Endothelial cell of umbilical vein (primary cell): ENCODE data around the gene C1orf226. TPM values are rescaled to one million over a fixed set of nuclear protein-coding genes. Genes with fewer than 3 reads are reported as not detected.

Experiments
- BruUV-seq: library from RNA; stranded (reverse); fragments of 400-500 nt; replicated peaks from 2 replicates; lab custom pipeline; 2021; lab: Mats Ljungman, UMichigan
- CTCF ChIA-PET: fragments of 300-600, 350-600 bp; sonication (Branson Sonifier 250); formaldehyde crosslinking; loops from one replicate; lab custom pipeline; 2021; ENCODE audit warnings: antibody characterized with exemption, inconsistent platforms; lab: Charles Lee
- POLR2A ChIA-PET: fragments of 300-600, 350-600 bp; sonication (Branson Sonifier 250); formaldehyde crosslinking; loops from one replicate; lab custom pipeline; 2021; ENCODE audit warnings: antibody characterized with exemption, inconsistent platforms; lab: Charles Lee
- DNase-seq: peaks from one replicate; pipeline ENCODE4 v3.0.0-alpha.2; 2011; ENCODE audit warnings: low read depth, low spot score
- FAIRE-seq: peaks from 2 replicates; lab custom pipeline; 2011; peaks lifted over from hg19 to GRCh38; lab: Jason Lieb, UNC
- H2AFZ ChIP-seq: 2 replicates; pipeline ENCODE4 v1.6.0; 2012; ENCODE audit warnings: low read depth, low read length, control low read depth, inconsistent platforms
- H3K27ac ChIP-seq: 2 replicates; pipeline ENCODE4 v1.5.1; 2011; ENCODE audit warnings: low read depth, mild to moderate bottlenecking, control low read depth, low read length, moderate library complexity; ENCODE audit not compliant: insufficient read depth
- H3K27me3 ChIP-seq, 2 experiments: 2 replicates each; pipeline versions ENCODE4 v1.6.0 to v1.6.1; 2011; ENCODE audit warnings: low read length in 2 of 2, mixed read lengths in 1 of 2; ENCODE audit not compliant: control insufficient read depth in 2 of 2, insufficient read depth in 2 of 2
- H3K36me3 ChIP-seq, 2 experiments: 2 replicates in 1 of 2; 3 replicates in 1 of 2; pipeline ENCODE4 v1.5.1; 2011; ENCODE audit warnings: low read length in 2 of 2, mild to moderate bottlenecking in 1 of 2, moderate library complexity in 1 of 2; ENCODE audit not compliant: control insufficient read depth in 2 of 2, insufficient read depth in 2 of 2; ENCODE audit errors: extremely low read depth in 1 of 2
- H3K4me1 ChIP-seq: 3 replicates; pipeline ENCODE4 v1.5.1; 2011; ENCODE audit warnings: mild to moderate bottlenecking, low read length; ENCODE audit not compliant: control insufficient read depth, insufficient read depth; ENCODE audit errors: extremely low read depth
- H3K4me2 ChIP-seq: 2 replicates; pipeline ENCODE4 v1.6.1; 2011; ENCODE audit warnings: low read length, control low read depth, mixed read lengths; ENCODE audit not compliant: insufficient read depth
- H3K4me3 ChIP-seq, 3 experiments: fragments of 200-600 bp in 1 of 3; sonication (generic), shearing (Covaris generic) in 1 of 3; replicated peaks in 1 of 3; 2 replicates each; pipeline ENCODE4 v1.5.1; 2011 to 2016; ENCODE audit warnings: control low read depth in 3 of 3, low read length in 3 of 3, mild to moderate bottlenecking in 2 of 3, inconsistent platforms in 1 of 3, low read depth in 1 of 3, moderate library complexity in 1 of 3; ENCODE audit not compliant: insufficient read depth in 1 of 3
- H3K79me2 ChIP-seq: 2 replicates; pipeline ENCODE4 v1.6.0; 2012; ENCODE audit warnings: low read length, inconsistent platforms; ENCODE audit not compliant: control insufficient read depth, insufficient read depth
- H3K9ac ChIP-seq: replicated peaks from 2 replicates; pipeline ENCODE3; 2011; ENCODE audit warnings: low read length, control low read depth; ENCODE audit not compliant: insufficient read depth; ENCODE audit errors: extremely low read depth
- H3K9me1 ChIP-seq: replicated peaks from 3 replicates; pipeline ENCODE4 v1.6.0; 2011; ENCODE audit warnings: mild to moderate bottlenecking, low read length; ENCODE audit not compliant: control insufficient read depth, insufficient read depth; ENCODE audit errors: extremely low read depth
- H3K9me3 ChIP-seq: replicated peaks from 2 replicates; pipeline ENCODE4 v1.5.1; 2012; ENCODE audit warnings: low read length, inconsistent platforms; ENCODE audit not compliant: control insufficient read depth, insufficient read depth
- H4K20me1 ChIP-seq: replicated peaks from 2 replicates; pipeline ENCODE3; 2011; ENCODE audit warnings: mild to moderate bottlenecking, low read length; ENCODE audit not compliant: control insufficient read depth, insufficient read depth; ENCODE audit errors: extremely low read depth
- EZH2 ChIP-seq: IDR thresholded peaks from 2 replicates; pipeline ENCODE4 v1.6.1; 2012; ENCODE audit warnings: borderline replicate concordance, low read depth, mild to moderate bottlenecking, moderate library complexity, low read length, inconsistent platforms; ENCODE audit not compliant: severe bottlenecking
- FOS ChIP-seq: IDR thresholded peaks from 2 replicates; pipeline ENCODE4 v1.6.1; 2011; ENCODE audit warnings: mild to moderate bottlenecking, low read length, moderate library complexity, borderline replicate concordance; ENCODE audit not compliant: insufficient read depth
- GATA2 ChIP-seq: IDR thresholded peaks from 2 replicates; pipeline ENCODE4 v1.7.0; 2011; ENCODE audit warnings: low read depth, mild to moderate bottlenecking, moderate library complexity, mixed read lengths, low read length; ENCODE audit not compliant: insufficient read length, insufficient read depth
- JUN ChIP-seq: IDR thresholded peaks from 2 replicates; pipeline ENCODE4 v1.6.1; 2011; ENCODE audit warnings: borderline replicate concordance, low read depth; ENCODE audit not compliant: insufficient read length, insufficient read depth
- MYC ChIP-seq: IDR thresholded peaks from one replicate; pipeline ENCODE4 v1.6.1; 2011; ENCODE audit warnings: mild to moderate bottlenecking, low read depth, low read length
- POLR2A ChIP-seq: IDR thresholded peaks from 2 replicates; pipeline ENCODE4 v1.6.1; 2012; ENCODE audit warnings: low read depth, mild to moderate bottlenecking, control low read depth, low read length
- POLR2AphosphoS5 ChIP-seq: IDR thresholded peaks from 2 replicates; pipeline ENCODE4 v1.6.1; 2012; ENCODE audit warnings: low read depth, mild to moderate bottlenecking, control low read depth, low read length, moderate library complexity; ENCODE audit not compliant: insufficient read depth
- dilution Hi-C: fragments of 300-500 bp; cut with MboI; formaldehyde crosslinking; loops from one replicate; pipeline ENCODE4 v1.15.0; 2019; ENCODE audit warnings: low sequenced_read_pairs; ENCODE audit not compliant: extremely low pct_ligation_motif_present
- intact Hi-C: fragments of 100-400 bp; cut with micrococcal nuclease; formaldehyde crosslinking; loops from one replicate; pipeline ENCODE4 v1.10.0; 2022
- polyA plus RNA-seq, 4 experiments: library from polyadenylated mRNA; depleted of rRNA in 3 of 4; stranded (reverse) in 3 of 4; unstranded in 1 of 4; fragments of >200 nt; gene quantifications; 2 replicates each; pipeline versions ENCODE4 v1.2.1 to v1.2.3, GENCODE V29; 2011 to 2012; ENCODE audit warnings: missing spikeins in 1 of 4
- total RNA-seq: library from RNA; stranded (reverse); gene quantifications from 2 replicates; pipeline ENCODE4 v1.2.3, GENCODE V29; 2021
- TF ChIP-seq, protein P1 (sequence below), 2 donors: IDR thresholded peaks; 1 replicate in 1 of 2; 2 replicates in 1 of 2; pipeline ENCODE4 v1.5.1; 2011; ENCODE audit warnings: low read length in 2 of 2, mild to moderate bottlenecking in 2 of 2, moderate library complexity in 2 of 2, control low read depth in 1 of 2, inconsistent platforms in 1 of 2, low read depth in 1 of 2; ENCODE audit not compliant: insufficient read depth in 1 of 2; ENCODE audit errors: extremely low read depth in 1 of 2
- TF ChIP-seq, protein P2 (sequence below): IDR thresholded peaks from 2 replicates; pipeline ENCODE4 v1.6.1; 2011; ENCODE audit not compliant: insufficient read depth, insufficient read length

Gene C1orf226
- total and polyA plus RNA-seq, 2 donors (not counting 3 experiments of a cell fraction or from before 2014, with no cell fraction given), result 2.5 to 4.2 TPM

DNA sequence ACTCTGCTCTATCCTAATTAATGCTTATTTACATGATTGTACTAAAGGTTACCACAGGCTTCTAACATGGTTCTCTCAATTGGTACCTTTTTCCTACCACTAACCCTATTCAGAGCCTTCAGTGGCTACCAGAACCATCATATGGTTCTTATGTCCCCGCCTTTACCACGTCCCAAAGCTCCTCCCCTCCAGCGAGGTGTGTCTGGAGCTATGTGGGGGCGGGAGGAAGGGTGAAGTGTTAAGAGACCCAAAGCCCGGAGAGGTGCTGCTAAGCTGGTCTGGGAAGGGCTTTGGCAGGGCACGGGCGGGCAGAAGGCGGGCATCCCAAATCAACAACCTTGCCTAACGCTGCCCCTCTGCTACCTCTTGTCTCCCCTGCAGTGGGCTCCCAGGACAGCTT, 14.9 kb upstream of the C1orf226 start:
- ChIA-PET POLR2A (no interaction called here), CTCF (interaction anchor here (1.4 to 4.4 kb wide), 3 partner anchors 9 to 19 kb away, joined by 3 to 24 read pairs (median 4); no protein-coding TSS in a partner anchor)
- H3K9me1 ChIP-seq, result no peaks in the 10 kb centered on the region
- BruUV-seq, result no TSS peak
- TF ChIP-seq, protein P1, sequence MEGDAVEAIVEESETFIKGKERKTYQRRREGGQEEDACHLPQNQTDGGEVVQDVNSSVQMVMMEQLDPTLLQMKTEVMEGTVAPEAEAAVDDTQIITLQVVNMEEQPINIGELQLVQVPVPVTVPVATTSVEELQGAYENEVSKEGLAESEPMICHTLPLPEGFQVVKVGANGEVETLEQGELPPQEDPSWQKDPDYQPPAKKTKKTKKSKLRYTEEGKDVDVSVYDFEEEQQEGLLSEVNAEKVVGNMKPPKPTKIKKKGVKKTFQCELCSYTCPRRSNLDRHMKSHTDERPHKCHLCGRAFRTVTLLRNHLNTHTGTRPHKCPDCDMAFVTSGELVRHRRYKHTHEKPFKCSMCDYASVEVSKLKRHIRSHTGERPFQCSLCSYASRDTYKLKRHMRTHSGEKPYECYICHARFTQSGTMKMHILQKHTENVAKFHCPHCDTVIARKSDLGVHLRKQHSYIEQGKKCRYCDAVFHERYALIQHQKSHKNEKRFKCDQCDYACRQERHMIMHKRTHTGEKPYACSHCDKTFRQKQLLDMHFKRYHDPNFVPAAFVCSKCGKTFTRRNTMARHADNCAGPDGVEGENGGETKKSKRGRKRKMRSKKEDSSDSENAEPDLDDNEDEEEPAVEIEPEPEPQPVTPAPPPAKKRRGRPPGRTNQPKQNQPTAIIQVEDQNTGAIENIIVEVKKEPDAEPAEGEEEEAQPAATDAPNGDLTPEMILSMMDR (IDR thresholded peaks at IDR 0.05; ENCODE audit: extremely low read depth in 1 of 2, insufficient read depth in 1 of 2, low read depth in 1 of 2, low read length in 2 of 2), result no peak
- TF ChIP-seq EZH2 (no peak), POLR2A (no peak)
- intact Hi-C loops (no loop called here), dilution Hi-C loops (no loop called here)
- no peak overlapping the region for H3K4me2 ChIP-seq
- no peak for DNase-seq
- no peaks in the 10 kb centered on the region for H3K27me3 ChIP-seq
- no peak overlapping the region for H3K9ac ChIP-seq
- no peak for FAIRE-seq
- no peak overlapping the region for H2AFZ ChIP-seq
- H3K4me1 ChIP-seq, result no peaks in the 10 kb centered on the region
- H3K9me3 ChIP-seq, result no peaks in the 10 kb centered on the region
- no peaks in the 10 kb centered on the region for H3K79me2 ChIP-seq
- no peak overlapping the region for H3K27ac ChIP-seq
- H3K36me3 ChIP-seq, result peaks cover 0 to 4% of the 10 kb centered on the region in 2 experiments
- H3K4me3 ChIP-seq, result no peak overlapping the region
- H4K20me1 ChIP-seq, result no peaks in the 10 kb centered on the region

DNA sequence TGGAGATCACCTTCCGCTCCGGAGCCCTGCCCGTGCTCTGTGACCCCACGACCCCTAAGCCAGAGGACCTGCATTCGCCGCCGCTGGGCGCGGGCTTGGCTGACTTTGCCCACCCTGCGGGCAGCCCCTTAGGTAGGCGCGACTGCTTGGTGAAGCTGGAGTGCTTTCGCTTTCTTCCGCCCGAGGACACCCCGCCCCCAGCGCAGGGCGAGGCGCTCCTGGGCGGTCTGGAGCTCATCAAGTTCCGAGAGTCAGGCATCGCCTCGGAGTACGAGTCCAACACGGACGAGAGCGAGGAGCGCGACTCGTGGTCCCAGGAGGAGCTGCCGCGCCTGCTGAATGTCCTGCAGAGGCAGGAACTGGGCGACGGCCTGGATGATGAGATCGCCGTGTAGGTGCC, 14.5 kb upstream of the C1orf226 start:
- Histone ChIP-seq H3K9ac (no peak overlapping the region), H3K4me1 (no peaks in the 10 kb centered on the region), H3K4me2 (no peak overlapping the region), H3K9me3 (no peaks in the 10 kb centered on the region), H3K9me1 (no peaks in the 10 kb centered on the region), H3K79me2 (no peaks in the 10 kb centered on the region), H3K36me3 (peaks cover 0 to 4% of the 10 kb centered on the region in 2 experiments), H3K27ac (no peak overlapping the region), H3K4me3 (no peak overlapping the region), H3K27me3 (no peaks in the 10 kb centered on the region), H4K20me1 (no peaks in the 10 kb centered on the region), H2AFZ (no peak overlapping the region)
- no peak for DNase-seq
- TF ChIP-seq, protein P2, sequence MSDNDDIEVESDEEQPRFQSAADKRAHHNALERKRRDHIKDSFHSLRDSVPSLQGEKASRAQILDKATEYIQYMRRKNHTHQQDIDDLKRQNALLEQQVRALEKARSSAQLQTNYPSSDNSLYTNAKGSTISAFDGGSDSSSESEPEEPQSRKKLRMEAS, result no peak
- TF ChIP-seq JUN (no peak), POLR2AphosphoS5 (no peak), GATA2 (no peak), FOS (no peak), EZH2 (no peak), MYC (no peak), POLR2A (no peak)
- TF ChIP-seq, protein P1 (IDR thresholded peaks at IDR 0.05; ENCODE audit: extremely low read depth in 1 of 2, insufficient read depth in 1 of 2, low read depth in 1 of 2, low read length in 2 of 2), result no peak
- ChIA-PET CTCF (interaction anchor here (1.4 to 4.4 kb wide), 2 partner anchors 10 to 13 kb away, joined by 4 to 24 read pairs; no protein-coding TSS in a partner anchor), POLR2A (no interaction called here)
- no TSS peak for BruUV-seq
- FAIRE-seq, result no peak
- intact Hi-C loops, result no loop called here
- dilution Hi-C loops, result no loop called here
